Measurements from ENCODE around the gene AP3B2.

AP3B2 gene

GRCh38 chr15:82689147-82689546 is 20.5 kb downstream of the AP3B2 start:
- peaks cover 2% of the 10 kb centered on the region for H3K27me3 ChIP-seq (ENCODE audit: control insufficient read depth, insufficient read depth, low read length)

GRCh38 chr15:82688691-82689090 is 21.0 kb downstream of the AP3B2 start:
- H3K27me3 ChIP-seq (ENCODE audit: control insufficient read depth, insufficient read depth, low read length): peaks cover 3% of the 10 kb centered on the region
- H3K9ac ChIP-seq (ENCODE audit: low read depth, low read length): no peak overlapping the region
- H3K4me3 ChIP-seq (ENCODE audit: low read length): no peak overlapping the region
- H3K36me3 ChIP-seq (ENCODE audit: insufficient read depth, low read length): no peaks in the 10 kb centered on the region
- H3K4me2 ChIP-seq (ENCODE audit: low read length): no peak overlapping the region
- H3K4me1 ChIP-seq (ENCODE audit: control insufficient read depth, insufficient read depth, low read length): no peaks in the 10 kb centered on the region
- H3K9me3 ChIP-seq (replicated peaks; ENCODE audit: low read length): no peaks in the 10 kb centered on the region

More at GRCh38 chr15:82689147-82689546, 20.5 kb downstream of the AP3B2 start:
- Histone ChIP-seq H3K36me3 (ENCODE audit: insufficient read depth, low read length) (no peaks in the 10 kb centered on the region), H3K9ac (ENCODE audit: low read depth, low read length) (no peak overlapping the region), H3K9me3 (replicated peaks; ENCODE audit: low read length) (no peaks in the 10 kb centered on the region), H3K4me2 (ENCODE audit: low read length) (no peak overlapping the region), H3K4me1 (ENCODE audit: control insufficient read depth, insufficient read depth, low read length) (no peaks in the 10 kb centered on the region), H3K4me3 (ENCODE audit: low read length) (no peak overlapping the region)

GRCh38 chr15:82681371-82681770 is 28.3 kb downstream of the AP3B2 start:
- Histone ChIP-seq H3K4me2 (ENCODE audit: low read length) (no peak overlapping the region), H3K4me1 (ENCODE audit: control insufficient read depth, insufficient read depth, low read length) (no peaks in the 10 kb centered on the region), H3K36me3 (ENCODE audit: insufficient read depth, low read length) (no peaks in the 10 kb centered on the region), H3K4me3 (ENCODE audit: low read length) (no peak overlapping the region), H3K9ac (ENCODE audit: low read depth, low read length) (no peak overlapping the region), H3K9me3 (replicated peaks; ENCODE audit: low read length) (no peaks in the 10 kb centered on the region), H3K27me3 (ENCODE audit: control insufficient read depth, insufficient read depth, low read length) (peaks cover 42% of the 10 kb centered on the region)

- H3K4me3 ChIP-seq (ENCODE audit: low read length): no peak overlapping the region
These were observed 29.2 kb downstream of the AP3B2 start for GRCh38 chr15:82680200-82681102.

GRCh38 chr15:82679626-82680199 is 30.0 kb downstream of the AP3B2 start:
- Histone ChIP-seq H3K9ac (ENCODE audit: low read depth, low read length) (no peak overlapping the region), H3K4me3 (ENCODE audit: low read length) (no peak overlapping the region), H3K4me2 (ENCODE audit: low read length) (no peak overlapping the region)

More at GRCh38 chr15:82680200-82681102, 29.2 kb downstream of the AP3B2 start:
- Histone ChIP-seq H3K27me3 (ENCODE audit: control insufficient read depth, insufficient read depth, low read length) (peaks cover 46% of the 10 kb centered on the region), H3K9ac (ENCODE audit: low read depth, low read length) (no peak overlapping the region), H3K36me3 (ENCODE audit: insufficient read depth, low read length) (no peaks in the 10 kb centered on the region), H3K9me3 (replicated peaks; ENCODE audit: low read length) (no peaks in the 10 kb centered on the region), H3K4me2 (ENCODE audit: low read length) (no peak overlapping the region), H3K4me1 (ENCODE audit: control insufficient read depth, insufficient read depth, low read length) (no peaks in the 10 kb centered on the region)

GRCh38 chr15:82677720-82678323 is 31.9 kb downstream of the AP3B2 start:
- H3K4me2 ChIP-seq (ENCODE audit: low read length): no peak overlapping the region
- H3K9ac ChIP-seq (ENCODE audit: low read depth, low read length): no peak overlapping the region
- H3K4me1 ChIP-seq (ENCODE audit: control insufficient read depth, insufficient read depth, low read length): no peaks in the 10 kb centered on the region
- H3K4me3 ChIP-seq (ENCODE audit: low read length): no peak overlapping the region
- H3K9me3 ChIP-seq (replicated peaks; ENCODE audit: low read length): no peaks in the 10 kb centered on the region
- H3K27me3 ChIP-seq (ENCODE audit: control insufficient read depth, insufficient read depth, low read length): peaks cover 48% of the 10 kb centered on the region
- H3K36me3 ChIP-seq (ENCODE audit: insufficient read depth, low read length): no peaks in the 10 kb centered on the region

More at GRCh38 chr15:82679626-82680199, 30.0 kb downstream of the AP3B2 start:
- Histone ChIP-seq H3K36me3 (ENCODE audit: insufficient read depth, low read length) (no peaks in the 10 kb centered on the region), H3K4me1 (ENCODE audit: control insufficient read depth, insufficient read depth, low read length) (no peaks in the 10 kb centered on the region), H3K27me3 (ENCODE audit: control insufficient read depth, insufficient read depth, low read length) (peaks cover 46% of the 10 kb centered on the region), H3K9me3 (replicated peaks; ENCODE audit: low read length) (no peaks in the 10 kb centered on the region)

GRCh38 chr15:82674873-82675272 is 34.8 kb downstream of the AP3B2 start:
- Histone ChIP-seq H3K9ac (ENCODE audit: low read depth, low read length) (no peak overlapping the region), H3K27me3 (ENCODE audit: control insufficient read depth, insufficient read depth, low read length) (peaks cover 34% of the 10 kb centered on the region), H3K9me3 (replicated peaks; ENCODE audit: low read length) (no peaks in the 10 kb centered on the region), H3K4me3 (ENCODE audit: low read length) (no peak overlapping the region), H3K4me2 (ENCODE audit: low read length) (no peak overlapping the region), H3K4me1 (ENCODE audit: control insufficient read depth, insufficient read depth, low read length) (no peaks in the 10 kb centered on the region), H3K36me3 (ENCODE audit: insufficient read depth, low read length) (no peaks in the 10 kb centered on the region)

GRCh38 chr15:82670699-82671098 is 39.0 kb downstream of the AP3B2 start:
- H3K27me3 ChIP-seq (ENCODE audit: control insufficient read depth, insufficient read depth, low read length): peaks cover 13% of the 10 kb centered on the region
- H3K9me3 ChIP-seq (replicated peaks; ENCODE audit: low read length): no peaks in the 10 kb centered on the region
- H3K36me3 ChIP-seq (ENCODE audit: insufficient read depth, low read length): no peaks in the 10 kb centered on the region
- no peak overlapping the region for H3K9ac ChIP-seq (ENCODE audit: low read depth, low read length)
- no peak overlapping the region for H3K4me3 ChIP-seq (ENCODE audit: low read length)
- no peak overlapping the region for H3K4me2 ChIP-seq (ENCODE audit: low read length)
- H3K4me1 ChIP-seq (ENCODE audit: control insufficient read depth, insufficient read depth, low read length): no peaks in the 10 kb centered on the region

GRCh38 chr15:82666606-82667005 is 43.1 kb downstream of the AP3B2 start:
- Histone ChIP-seq H3K36me3 (ENCODE audit: insufficient read depth, low read length) (no peaks in the 10 kb centered on the region), H3K4me1 (ENCODE audit: control insufficient read depth, insufficient read depth, low read length) (no peaks in the 10 kb centered on the region), H3K27me3 (ENCODE audit: control insufficient read depth, insufficient read depth, low read length) (peaks cover 11% of the 10 kb centered on the region), H3K9me3 (replicated peaks; ENCODE audit: low read length) (no peaks in the 10 kb centered on the region), H3K4me3 (ENCODE audit: low read length) (no peak overlapping the region), H3K9ac (ENCODE audit: low read depth, low read length) (no peak overlapping the region), H3K4me2 (ENCODE audit: low read length) (no peak overlapping the region)

- H3K9me3 ChIP-seq (replicated peaks; ENCODE audit: low read length): no peaks in the 10 kb centered on the region
- H3K27me3 ChIP-seq (ENCODE audit: control insufficient read depth, insufficient read depth, low read length): peaks cover 11% of the 10 kb centered on the region
- H3K4me1 ChIP-seq (ENCODE audit: control insufficient read depth, insufficient read depth, low read length): no peaks in the 10 kb centered on the region
- H3K9ac ChIP-seq (ENCODE audit: low read depth, low read length): no peak overlapping the region
- no peaks in the 10 kb centered on the region for H3K36me3 ChIP-seq (ENCODE audit: insufficient read depth, low read length)
- H3K4me2 ChIP-seq (ENCODE audit: low read length): no peak overlapping the region
- no peak overlapping the region for H3K4me3 ChIP-seq (ENCODE audit: low read length)
These were observed 45.7 kb downstream of the AP3B2 start for GRCh38 chr15:82664021-82664420.

GRCh38 chr15:82663186-82663600 is 46.5 kb downstream of the AP3B2 start:
- Histone ChIP-seq H3K9me3 (replicated peaks; ENCODE audit: low read length) (no peaks in the 10 kb centered on the region), H3K9ac (ENCODE audit: low read depth, low read length) (no peak overlapping the region), H3K27me3 (ENCODE audit: control insufficient read depth, insufficient read depth, low read length) (peaks cover 11% of the 10 kb centered on the region), H3K36me3 (ENCODE audit: insufficient read depth, low read length) (no peaks in the 10 kb centered on the region), H3K4me1 (ENCODE audit: control insufficient read depth, insufficient read depth, low read length) (no peaks in the 10 kb centered on the region), H3K4me3 (ENCODE audit: low read length) (no peak overlapping the region), H3K4me2 (ENCODE audit: low read length) (no peak overlapping the region)
